A172 (cell line): ENCODE data around the gene IL1B. TPM values are rescaled to one million over a fixed set of nuclear protein-coding genes. Genes with fewer than 3 reads are reported as not detected.
A peak's percentile ranks its signal among the peaks of the same experiment; 100 is the strongest.

Experiments used
- DNase-seq: peaks from one replicate; pipeline ENCODE4 v3.0.0-alpha.2; 2015; ENCODE audit warnings: low spot score
- total RNA-seq: library from RNA; depleted of rRNA; stranded (reverse); fragments of >200 nt; shearing (Covaris generic); gene quantifications from 2 replicates; pipeline ENCODE4 v1.2.3, GENCODE V29; 2014

The IL1B gene
- total RNA-seq, 1 experiment from 2014 or later: not detected

DNA sequence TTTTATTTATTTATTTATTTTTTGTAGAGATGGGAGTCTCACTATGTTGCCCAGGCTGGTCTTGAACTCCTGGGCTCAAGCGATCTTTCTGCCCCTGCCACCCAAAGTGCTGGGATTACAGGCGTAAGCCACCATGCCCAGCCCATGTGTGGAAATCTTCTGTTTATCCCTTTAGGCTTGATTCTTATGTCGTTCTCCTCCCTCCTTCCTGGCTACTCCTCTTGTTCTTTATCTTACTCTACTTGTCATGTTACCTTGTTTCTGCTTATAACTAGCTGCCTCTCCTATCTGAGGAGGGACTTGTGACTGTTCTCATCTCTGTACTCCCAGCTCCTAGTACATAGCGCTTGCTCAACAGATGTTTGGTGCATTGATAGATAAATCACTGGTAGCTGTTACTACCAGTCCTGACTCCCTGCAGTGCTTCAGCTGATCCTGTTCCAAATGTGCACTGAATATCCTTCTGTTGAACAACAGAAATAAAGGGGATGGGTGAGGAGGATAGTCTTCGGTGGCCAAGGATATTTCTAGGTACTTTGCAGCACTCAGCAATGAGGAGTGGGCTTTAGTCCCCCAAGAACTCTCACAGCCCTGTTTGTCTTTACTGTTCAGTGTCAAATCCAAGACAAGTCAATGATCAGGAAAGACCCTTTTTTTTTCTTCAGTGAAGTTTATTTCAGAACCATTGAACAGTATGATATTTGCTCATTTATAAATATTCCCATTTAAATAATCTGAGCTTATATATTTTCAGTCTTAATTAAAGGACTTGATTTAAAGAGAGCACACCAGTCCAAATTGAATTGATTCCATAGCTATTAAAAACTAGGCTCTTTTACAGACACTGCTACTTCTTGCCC is 7.2 kb downstream of the IL1B start:
- DNase-seq: no peak

GRCh38 chr2:112828251-112828691 is 8.3 kb downstream of the IL1B start:
- DNase-seq: no peak

DNA sequence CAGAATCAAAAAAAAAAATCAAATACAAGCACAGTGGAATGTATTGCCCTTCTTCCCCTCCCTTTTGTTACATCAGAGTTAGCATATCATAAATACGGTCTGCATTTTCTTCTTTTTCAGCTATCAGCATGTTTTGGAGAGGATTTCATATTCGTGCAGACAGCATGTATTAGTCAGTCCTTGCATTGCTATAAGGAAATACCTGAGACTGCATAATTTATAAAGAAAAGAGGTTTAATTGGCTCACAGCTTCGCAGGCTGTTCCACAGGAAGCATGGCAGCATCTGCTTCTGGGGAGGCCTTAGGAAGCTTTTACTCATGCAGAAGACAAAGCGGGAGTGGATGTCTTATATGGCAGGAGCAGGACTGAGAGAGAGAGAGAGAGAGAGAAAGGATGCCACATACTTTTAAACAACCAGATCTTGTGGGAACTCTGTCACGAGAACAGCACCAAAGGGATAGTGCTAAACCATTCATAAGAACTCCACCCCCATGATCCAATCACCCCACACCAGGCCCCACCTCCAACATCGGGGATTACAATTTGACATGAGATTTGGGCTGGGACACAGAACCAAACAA is 8.9 kb downstream of the IL1B start:
- no peak for DNase-seq

- no peak for DNase-seq
Observed at GRCh38 chr2:112827009-112827408, 9.6 kb downstream of the IL1B start.

DNA sequence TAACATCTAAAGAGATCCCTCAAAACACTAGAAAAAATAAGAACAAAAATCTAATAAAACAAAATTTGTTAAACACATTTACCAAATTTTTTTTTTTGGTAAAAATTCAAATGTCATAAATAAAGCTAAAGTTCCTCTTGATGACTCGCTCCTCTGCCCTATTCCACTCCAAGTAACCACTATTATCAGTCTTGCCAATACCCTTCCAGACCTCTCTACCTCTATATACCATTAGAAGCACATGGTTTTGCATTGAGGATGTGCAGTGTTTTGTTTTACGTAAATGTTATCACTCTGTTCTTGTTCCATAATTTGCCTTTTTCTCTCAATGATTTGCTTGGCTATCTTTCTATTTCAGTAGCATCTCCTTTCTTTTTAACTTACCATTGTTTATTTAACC is 10.9 kb downstream of the IL1B start:
- no peak for DNase-seq

DNA sequence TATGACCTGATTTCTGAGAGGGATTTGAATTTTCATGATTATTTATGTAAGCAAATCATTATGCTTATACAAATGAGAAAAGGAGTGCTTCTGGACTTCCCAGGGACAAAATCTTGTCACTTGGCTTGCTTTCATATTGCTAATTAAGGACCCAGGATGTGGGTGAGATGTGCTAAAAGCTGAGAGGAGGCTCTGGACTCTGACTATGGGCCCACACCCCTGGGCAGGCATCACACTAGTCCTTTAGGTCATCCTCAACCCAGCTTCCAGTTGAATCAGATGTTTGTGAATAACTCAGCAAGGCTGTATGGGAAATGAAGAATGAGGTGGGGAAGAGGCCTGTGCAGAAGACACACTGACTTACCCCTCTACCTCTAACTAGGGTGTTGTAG is 11.9 kb downstream of the IL1B start:
- no peak for DNase-seq

DNA sequence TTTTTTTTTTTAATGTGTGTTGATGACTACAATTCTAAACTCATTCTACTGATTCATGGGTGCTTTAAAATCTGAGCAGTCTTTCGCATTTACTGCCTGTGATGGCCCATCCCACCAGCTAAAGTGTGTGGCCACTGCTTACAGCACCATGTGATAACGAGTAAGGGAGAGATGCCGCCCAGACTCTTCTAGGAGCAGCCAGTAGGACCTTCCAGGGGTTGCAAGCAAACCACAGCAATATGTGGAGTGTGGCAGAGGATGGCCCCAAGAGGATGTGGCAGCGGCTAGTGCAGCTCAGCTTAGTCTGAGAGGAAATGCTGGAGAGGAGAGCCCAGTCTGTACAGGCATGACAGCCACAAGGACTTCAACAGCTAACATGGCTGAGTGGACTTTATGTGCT is 14.9 kb downstream of the IL1B start:
- no peak for DNase-seq

- no peak for DNase-seq
Observed at GRCh38 chr2:112821142-112821541, 15.4 kb downstream of the IL1B start.

GRCh38 chr2:112820343-112820742 is 16.2 kb downstream of the IL1B start:
- DNase-seq: no peak

DNA sequence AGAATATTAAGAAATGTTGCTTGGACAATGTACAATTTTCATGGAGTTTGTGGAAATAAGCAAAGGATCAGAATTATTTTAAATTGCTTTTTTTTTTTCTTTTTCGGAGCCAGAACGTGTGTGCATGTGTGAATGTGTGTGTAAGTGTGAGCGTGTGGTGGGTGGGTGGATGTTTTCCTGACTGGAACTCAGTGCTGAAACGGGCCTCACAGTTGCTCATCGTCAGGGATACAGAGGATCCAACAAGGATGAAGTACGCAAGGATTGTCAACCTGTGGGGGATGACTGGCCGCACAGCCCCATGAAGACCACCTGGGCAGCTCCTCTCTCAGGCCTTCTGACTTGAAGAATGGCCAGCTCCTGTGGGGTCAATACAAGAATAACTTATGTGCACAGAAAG is 17.5 kb downstream of the IL1B start:
- no peak for DNase-seq

- DNase-seq: no peak
Observed at GRCh38 chr2:112818094-112818902, 18.3 kb downstream of the IL1B start.

DNA sequence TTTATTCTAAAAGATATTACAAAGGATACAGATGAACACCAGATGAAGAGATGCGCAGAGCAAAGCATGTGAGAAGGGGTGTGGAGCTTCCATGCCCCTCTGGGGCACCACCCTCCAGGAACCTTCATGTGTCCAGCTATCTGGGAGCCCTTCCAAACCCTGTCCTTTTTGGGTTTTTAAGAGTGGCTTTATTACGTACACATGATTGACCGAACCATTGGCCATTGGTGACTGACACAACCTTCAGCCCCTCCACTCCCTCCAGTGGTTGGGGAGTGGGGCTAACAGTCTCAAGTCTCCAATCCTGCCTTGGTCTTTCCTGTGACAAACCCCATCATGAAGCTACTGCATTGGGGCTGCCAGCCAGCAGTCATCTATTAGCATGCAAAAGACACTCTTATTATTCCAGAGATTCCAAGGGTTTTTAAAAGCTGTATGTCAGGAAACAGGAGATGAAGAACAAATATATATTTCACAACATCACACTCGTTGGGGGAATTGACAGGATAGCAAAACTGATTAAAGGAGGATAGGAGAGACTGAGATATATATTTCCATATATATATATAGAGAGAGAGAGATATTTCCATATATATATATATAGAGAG is 19.4 kb downstream of the IL1B start:
- no peak for DNase-seq

- peak; percentile 58 for DNase-seq
Observed at GRCh38 chr2:112814278-112814677, 22.3 kb downstream of the IL1B start.

DNA sequence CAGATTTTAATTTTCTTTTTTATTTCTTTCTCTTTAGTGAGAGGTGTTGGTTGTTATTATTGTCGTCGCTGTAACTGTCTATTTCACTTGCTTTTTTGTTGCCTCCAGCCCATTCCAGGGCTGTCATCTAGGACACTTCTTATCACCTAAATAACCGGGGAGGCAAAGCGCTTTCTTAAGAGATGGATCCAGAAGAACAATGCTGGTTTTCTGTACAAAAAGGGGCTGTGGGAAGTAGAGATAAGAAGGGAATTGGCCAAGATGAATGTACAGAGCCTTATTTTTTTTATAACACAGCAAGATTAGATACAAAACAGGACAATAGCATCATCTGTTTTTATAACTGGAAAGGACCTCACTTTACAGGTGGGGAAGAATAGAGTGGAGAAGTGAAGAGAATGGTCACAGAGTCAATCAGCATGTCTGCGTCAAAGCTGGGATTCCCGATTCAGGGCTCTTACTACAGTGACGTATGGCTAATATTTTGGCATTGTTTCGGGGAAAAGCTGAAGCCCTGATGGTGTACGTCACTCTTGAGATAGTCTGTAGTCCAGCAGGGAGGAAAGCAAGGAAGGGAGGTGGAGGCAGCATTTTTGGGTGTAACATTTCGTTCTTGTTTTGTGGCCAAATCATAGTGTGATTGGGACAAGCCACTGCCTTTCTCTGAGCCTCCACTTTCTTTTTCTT is 23.2 kb downstream of the IL1B start:
- DNase-seq: no peak

DNA sequence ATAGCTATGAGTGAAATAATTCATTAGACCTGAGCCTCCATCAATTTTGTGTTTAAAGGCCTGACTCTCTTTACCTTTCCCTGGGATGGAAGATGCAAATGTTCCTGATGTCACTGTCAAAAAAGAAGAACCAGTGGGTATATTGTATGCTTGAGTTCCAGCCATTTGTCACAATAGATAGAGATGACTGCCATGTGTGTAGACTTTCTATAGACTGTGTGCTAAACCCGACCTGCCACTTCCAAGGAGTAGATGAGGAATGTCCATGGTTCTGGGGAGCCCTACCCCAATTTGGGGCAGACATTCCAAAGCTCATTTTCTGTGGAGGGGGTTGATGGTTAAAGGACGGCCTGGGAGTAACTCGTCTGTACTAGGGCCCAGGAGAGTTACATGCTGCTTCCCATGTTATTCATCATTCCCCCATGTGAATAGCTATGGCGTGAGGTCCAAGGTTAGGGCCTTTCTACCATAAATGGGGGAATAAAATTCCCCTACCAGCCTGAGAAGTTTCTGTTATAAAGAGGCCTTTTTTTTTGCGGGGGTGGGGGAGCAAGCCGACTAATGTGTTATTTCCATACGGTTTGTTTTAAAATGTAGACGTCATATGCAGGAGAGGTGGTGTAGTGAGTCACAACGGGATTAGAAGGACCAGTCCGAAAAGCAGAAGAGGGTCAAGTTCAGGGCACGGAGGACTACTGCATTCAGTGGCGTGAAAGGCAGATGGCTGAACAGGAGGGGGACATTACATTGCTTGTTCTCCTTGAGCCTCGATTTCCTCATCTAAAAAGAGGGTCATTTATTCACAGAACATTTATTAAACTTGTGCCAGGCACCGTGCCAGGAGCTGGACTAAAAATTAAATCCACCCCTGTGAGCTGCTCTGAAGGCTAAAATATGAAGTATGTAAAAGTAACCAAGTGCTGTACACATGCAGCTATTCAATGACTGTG is 24.0 kb downstream of the IL1B start:
- peak; percentile 46 for DNase-seq

DNA sequence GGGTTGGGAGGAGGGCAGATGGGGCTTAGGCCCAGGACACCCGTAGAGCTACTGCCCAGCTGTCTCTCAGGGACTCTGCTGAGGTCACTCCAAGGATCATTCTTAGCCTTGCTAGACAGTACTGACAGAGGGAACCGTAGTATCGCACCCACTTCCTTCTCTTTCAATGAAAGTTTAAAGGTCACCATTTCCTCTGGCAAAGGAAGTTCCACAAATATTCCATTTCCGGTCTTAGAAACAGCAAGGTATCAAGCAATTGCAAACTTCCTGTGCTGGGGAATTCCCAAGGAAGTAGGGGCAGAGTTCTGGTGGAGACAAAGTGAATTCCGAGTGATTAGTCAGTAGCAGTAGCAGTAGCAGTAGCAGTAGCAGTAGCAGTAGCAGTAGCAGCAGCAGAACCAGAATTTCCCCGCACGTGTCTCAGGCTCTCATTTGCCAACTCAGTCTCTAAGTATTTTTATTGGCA is 24.7 kb downstream of the IL1B start:
- peak; percentile 96 for DNase-seq

DNA sequence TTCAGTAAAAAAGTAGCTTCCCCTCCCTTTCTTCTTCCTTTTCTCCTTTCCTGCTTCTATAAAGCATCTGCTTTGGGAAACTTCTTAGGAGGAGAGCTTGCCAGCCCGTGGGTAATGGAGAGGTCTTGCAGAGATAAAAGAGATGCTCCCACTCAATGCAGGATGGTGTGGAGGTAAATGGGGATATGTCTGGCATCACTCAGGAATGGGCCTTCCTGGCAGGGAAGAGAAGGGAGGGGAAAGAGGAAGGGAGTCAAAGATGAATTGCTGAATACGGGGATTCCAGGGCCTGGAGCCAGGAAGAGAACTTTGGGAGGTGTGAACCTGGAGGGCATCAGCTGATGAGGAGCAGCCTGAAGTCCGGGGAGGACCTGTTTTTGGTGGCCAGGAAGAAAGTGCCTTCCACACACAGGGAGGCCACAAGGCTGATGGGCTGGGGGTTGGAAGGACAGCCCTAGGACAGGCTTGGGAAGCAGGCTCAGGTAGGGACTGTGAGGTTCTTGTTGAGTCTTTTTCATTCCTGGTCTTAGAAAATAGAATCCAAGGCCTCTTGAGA is 25.2 kb downstream of the IL1B start:
- no peak for DNase-seq

- DNase-seq: no peak
Observed at GRCh38 chr2:112809112-112809511, 27.5 kb downstream of the IL1B start.

- no peak for DNase-seq
Observed at GRCh38 chr2:112807233-112807807, 29.3 kb downstream of the IL1B start.

- no peak for DNase-seq
Observed at GRCh38 chr2:112805542-112805941, 31.0 kb downstream of the IL1B start.
